B cell (primary cell): ENCODE measurements around the gene LRIG1. TPM values are rescaled to one million over a fixed set of nuclear protein-coding genes. Genes with fewer than 3 reads are reported as not detected.

Experiments
- ATAC-seq: fragments of 200-7000 bp; cut with Tn5 transposase; one replicate; pipeline ENCODE4 v1.10.0; 2021; ENCODE audit warnings: low read depth, mild to moderate bottlenecking, moderate number of reproducible peaks, moderate library complexity
- CTCF ChIA-PET: fragments of 350-600 bp; sonication (Branson Sonifier 250); formaldehyde crosslinking; loops from one replicate; lab custom pipeline; 2021; ENCODE audit warnings: antibody characterized with exemption, inconsistent platforms; lab: Charles Lee
- POLR2A ChIA-PET: fragments of 350-600 bp; sonication (Branson Sonifier 250); formaldehyde crosslinking; loops from one replicate; lab custom pipeline; 2021; ENCODE audit warnings: antibody characterized with exemption; lab: Charles Lee
- DNase-seq: peaks from one replicate; pipeline ENCODE4 v3.0.0; 2013
- H2AFZ ChIP-seq: 2 replicates; pipeline ENCODE4 v1.6.1; 2012; ENCODE audit warnings: mild to moderate bottlenecking, low read depth, low read length; ENCODE audit not compliant: insufficient read depth, poor library complexity, severe bottlenecking
- H3K27ac ChIP-seq, 2 donors: 1 replicate in 1 of 2; 2 replicates in 1 of 2; pipeline ENCODE4 v1.5.1; 2012 to 2013; ENCODE audit warnings: low read length in 2 of 2, mild to moderate bottlenecking in 2 of 2, moderate library complexity in 1 of 2
- H3K27me3 ChIP-seq, 4 experiments: fragments of 200-600 bp in 1 of 4; sonication (generic) in 1 of 4; replicated peaks in 1 of 4; 1 replicate in 2 of 4; 2 replicates in 2 of 4; pipeline versions ENCODE4 v1.6.1 to v1.7.0; 2013 to 2016; ENCODE audit warnings: low read length in 3 of 4, mild to moderate bottlenecking in 2 of 4, mixed read lengths in 1 of 4, moderate library complexity in 1 of 4; ENCODE audit not compliant: insufficient read depth in 4 of 4, control insufficient read depth in 3 of 4; ENCODE audit errors: control extremely low read depth in 1 of 4
- H3K36me3 ChIP-seq, 2 experiments: replicated peaks in 1 of 2; 1 replicate in 1 of 2; 2 replicates in 1 of 2; pipeline versions ENCODE4 v1.6.1 to v1.7.1; 2013; ENCODE audit warnings: low read length in 1 of 2; ENCODE audit not compliant: insufficient read depth in 2 of 2, control insufficient read depth in 1 of 2; ENCODE audit errors: control extremely low read depth in 1 of 2, extremely low read depth in 1 of 2
- H3K4me1 ChIP-seq, 2 donors: fragments of 200-600 bp in 1 of 2; sonication (generic) in 1 of 2; 1 replicate in 1 of 2; 2 replicates in 1 of 2; pipeline versions ENCODE4 v1.5.1 to v1.6.1; 2013 to 2017; ENCODE audit warnings: low read length in 2 of 2; ENCODE audit not compliant: control insufficient read depth in 2 of 2, insufficient read depth in 2 of 2
- H3K4me2 ChIP-seq: replicated peaks from 2 replicates; pipeline ENCODE3; 2012; ENCODE audit warnings: mild to moderate bottlenecking, low read depth, low read length; ENCODE audit not compliant: poor library complexity, severe bottlenecking
- H3K4me3 ChIP-seq, 5 experiments: fragments of 200-600 bp in 1 of 5; sonication (generic) in 1 of 5; 1 replicate in 3 of 5; 2 replicates in 2 of 5; pipeline versions ENCODE4 v1.5.1 to v1.7.0; 2011 to 2016; ENCODE audit warnings: low read length in 4 of 5, mild to moderate bottlenecking in 4 of 5, low read depth in 2 of 5, control low read depth in 1 of 5, moderate library complexity in 1 of 5; ENCODE audit not compliant: insufficient read depth in 1 of 5; ENCODE audit errors: control extremely low read depth in 1 of 5, extremely low read depth in 1 of 5
- H3K79me2 ChIP-seq: fragments of 200-600 bp; sonication (generic); one replicate; pipeline ENCODE4 v1.6.0; 2016; ENCODE audit warnings: low read length; ENCODE audit not compliant: control insufficient read depth, insufficient read depth
- H3K9ac ChIP-seq: fragments of 200-600 bp; sonication (generic); 2 replicates; pipeline ENCODE4 v1.6.1; 2017; ENCODE audit warnings: mild to moderate bottlenecking, low read length, moderate library complexity
- H3K9me3 ChIP-seq, 3 donors: one replicate each; pipeline versions ENCODE4 v1.6.1 to v1.7.1; 2013; ENCODE audit warnings: low read length in 2 of 3; ENCODE audit not compliant: control insufficient read depth in 2 of 3, insufficient read depth in 1 of 3; ENCODE audit errors: control extremely low read depth in 1 of 3
- H4K20me1 ChIP-seq: 2 replicates; pipeline ENCODE4 v1.6.0; 2012; ENCODE audit warnings: mild to moderate bottlenecking, low read length; ENCODE audit not compliant: insufficient read depth, control insufficient read depth, poor library complexity, severe bottlenecking
- H3K27ac Mint-ChIP-seq: one replicate; pipeline ENCODE4 v1.8.0; 2021; ENCODE audit warnings: mixed read lengths
- H3K27me3 Mint-ChIP-seq: one replicate; pipeline ENCODE4 v1.8.0; 2021; ENCODE audit warnings: mixed read lengths
- H3K4me1 Mint-ChIP-seq: one replicate; pipeline ENCODE4 v1.8.0; 2021; ENCODE audit warnings: mixed read lengths
- H3K4me3 Mint-ChIP-seq: one replicate; pipeline ENCODE4 v1.8.0; 2021; ENCODE audit warnings: mixed read lengths
- H3K9me3 Mint-ChIP-seq: one replicate; pipeline ENCODE4 v1.8.0; 2022; ENCODE audit warnings: mixed read lengths; ENCODE audit not compliant: insufficient read depth
- EZH2 ChIP-seq: IDR thresholded peaks from 2 replicates; pipeline ENCODE4 v1.6.1; 2012; ENCODE audit warnings: borderline replicate concordance, low read depth, mild to moderate bottlenecking, moderate library complexity, low read length; ENCODE audit not compliant: insufficient read depth, poor library complexity, severe bottlenecking
- WGBS: methylation state at CpG from one replicate; pipeline ENCODE4 v1.1.5; 2013; ENCODE audit warnings: missing lambda C conversion rate; ENCODE audit not compliant: insufficient coverage; 5-methylcytosine and 5-hydroxymethylcytosine counted together
- intact Hi-C: fragments of 100-400 bp; cut with micrococcal nuclease; formaldehyde crosslinking; loops from one replicate; pipeline ENCODE4 v1.10.0; 2022
- polyA plus RNA-seq: library from polyadenylated mRNA; depleted of rRNA; stranded (reverse); fragments of >200 nt; gene quantifications from 2 replicates; pipeline ENCODE4 v1.2.3, GENCODE V29; 2012
- total RNA-seq, 2 donors: library from RNA; stranded (reverse); fragments of 120-200 nt in 1 of 2; gene quantifications; 1 replicate in 1 of 2; 2 replicates in 1 of 2; pipeline versions ENCODE4 v1.2.3 to v1.2.4, GENCODE V29; 2013 to 2022
- TF ChIP-seq, protein P1 (sequence below): fragments of 200-600 bp; IDR thresholded peaks from one replicate; pipeline ENCODE4 v1.8.0; 2022; ENCODE audit warnings: antibody characterized with exemption, mild to moderate bottlenecking

Gene LRIG1
- total and polyA plus RNA-seq, 2 donors (not counting 1 experiment from before 2014, with no cell fraction given), result 9.2 to 12.4 TPM

DNA sequence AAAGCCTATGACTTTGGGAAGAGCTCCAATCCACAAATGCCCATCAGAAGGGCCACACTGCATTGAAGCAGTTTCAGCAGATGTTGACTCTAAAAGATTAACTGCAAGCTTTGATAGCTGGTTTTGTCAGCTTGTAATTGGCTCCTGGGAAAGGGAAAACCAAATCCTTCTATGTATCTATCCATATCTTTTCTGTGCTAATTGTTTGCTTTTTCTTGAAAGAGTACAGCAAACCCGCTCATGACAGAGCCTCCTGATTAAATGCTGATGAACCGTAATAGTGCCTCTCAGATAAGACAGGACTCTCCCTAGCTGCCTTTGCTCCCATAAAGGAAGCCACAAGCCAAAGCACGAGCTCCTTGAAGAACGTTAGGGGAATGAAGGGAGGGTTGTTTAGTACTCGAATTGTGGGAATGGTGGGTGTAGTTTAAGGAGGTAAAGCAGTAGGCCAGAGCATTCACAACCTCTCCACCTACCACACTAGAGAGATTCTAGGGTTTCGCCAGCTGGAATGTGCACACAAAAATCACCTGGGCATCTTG is 33.6 kb upstream of the LRIG1 start:
- Histone ChIP-seq H3K4me2 (no peak overlapping the region), H4K20me1 (no peaks in the 10 kb centered on the region), H3K4me3 (no peak overlapping the region), H3K27ac (no peak overlapping the region), H3K79me2 (no peaks in the 10 kb centered on the region), H3K9me3 (peaks cover 0 to 7% (median 0%) of the 10 kb centered on the region in 3 donors), H3K4me1 (peaks cover 11 to 19% of the 10 kb centered on the region in 2 donors), H2AFZ (no peak overlapping the region), H3K9ac (no peak overlapping the region), H3K36me3 (no peaks in the 10 kb centered on the region), H3K27me3 (peaks cover 0 to 14% (median 7%) of the 10 kb centered on the region in 4 experiments)
- TF ChIP-seq, protein P1, sequence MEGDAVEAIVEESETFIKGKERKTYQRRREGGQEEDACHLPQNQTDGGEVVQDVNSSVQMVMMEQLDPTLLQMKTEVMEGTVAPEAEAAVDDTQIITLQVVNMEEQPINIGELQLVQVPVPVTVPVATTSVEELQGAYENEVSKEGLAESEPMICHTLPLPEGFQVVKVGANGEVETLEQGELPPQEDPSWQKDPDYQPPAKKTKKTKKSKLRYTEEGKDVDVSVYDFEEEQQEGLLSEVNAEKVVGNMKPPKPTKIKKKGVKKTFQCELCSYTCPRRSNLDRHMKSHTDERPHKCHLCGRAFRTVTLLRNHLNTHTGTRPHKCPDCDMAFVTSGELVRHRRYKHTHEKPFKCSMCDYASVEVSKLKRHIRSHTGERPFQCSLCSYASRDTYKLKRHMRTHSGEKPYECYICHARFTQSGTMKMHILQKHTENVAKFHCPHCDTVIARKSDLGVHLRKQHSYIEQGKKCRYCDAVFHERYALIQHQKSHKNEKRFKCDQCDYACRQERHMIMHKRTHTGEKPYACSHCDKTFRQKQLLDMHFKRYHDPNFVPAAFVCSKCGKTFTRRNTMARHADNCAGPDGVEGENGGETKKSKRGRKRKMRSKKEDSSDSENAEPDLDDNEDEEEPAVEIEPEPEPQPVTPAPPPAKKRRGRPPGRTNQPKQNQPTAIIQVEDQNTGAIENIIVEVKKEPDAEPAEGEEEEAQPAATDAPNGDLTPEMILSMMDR, result no peak
- TF ChIP-seq EZH2, result no peak
- intact Hi-C loops, result no loop called here
- H3K4me3 Mint-ChIP-seq, result no peak overlapping the region
- peaks cover 18% of the 10 kb centered on the region for H3K4me1 Mint-ChIP-seq
- ChIA-PET POLR2A (no interaction called here), CTCF (no interaction called here)
- no peaks in the 10 kb centered on the region for H3K9me3 Mint-ChIP-seq
- no peak overlapping the region for H3K27ac Mint-ChIP-seq
- DNase-seq (no peak), ATAC-seq (no peak)
- H3K27me3 Mint-ChIP-seq, result peaks cover 33% of the 10 kb centered on the region
- WGBS, result no CpG with 5 or more reads among the region's 6 CpGs

DNA sequence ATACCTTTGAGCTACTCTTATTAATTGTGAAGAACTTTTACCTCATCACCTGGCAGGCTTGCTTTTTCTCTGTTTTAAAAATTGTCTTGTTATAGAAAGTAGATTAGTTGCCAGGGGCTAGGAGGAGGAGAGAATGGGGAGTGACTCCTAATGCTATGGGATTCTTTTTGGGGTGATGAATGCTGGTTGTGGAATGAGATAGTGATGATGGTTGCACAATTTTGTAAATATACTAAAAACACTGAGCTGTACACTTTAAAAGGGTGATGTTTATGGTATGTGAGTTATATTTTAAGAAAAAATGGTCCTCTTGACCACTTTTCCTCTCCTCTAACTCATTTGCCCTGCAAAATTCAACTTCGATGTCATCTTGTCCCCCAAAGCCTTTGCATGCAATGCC is 31.8 kb upstream of the LRIG1 start:
- Histone ChIP-seq H3K4me3 (no peak overlapping the region), H3K36me3 (no peaks in the 10 kb centered on the region), H3K4me1 (peaks cover 11 to 19% of the 10 kb centered on the region in 2 donors), H4K20me1 (no peaks in the 10 kb centered on the region), H3K79me2 (no peaks in the 10 kb centered on the region), H3K27me3 (peaks cover 0 to 23% (median 7%) of the 10 kb centered on the region in 4 experiments), H3K27ac (no peak overlapping the region), H3K9me3 (peaks cover 0 to 7% (median 0%) of the 10 kb centered on the region in 3 donors), H3K4me2 (no peak overlapping the region), H2AFZ (no peak overlapping the region), H3K9ac (no peak overlapping the region)
- Mint-ChIP-seq H3K27me3 (peaks cover 36% of the 10 kb centered on the region), H3K27ac (no peak overlapping the region), H3K4me3 (no peak overlapping the region), H3K4me1 (peaks cover 18% of the 10 kb centered on the region), H3K9me3 (no peaks in the 10 kb centered on the region)
- ATAC-seq (no peak), DNase-seq (no peak)
- intact Hi-C loops, result no loop called here
- ChIA-PET CTCF (no interaction called here), POLR2A (no interaction called here)
- no peak for TF ChIP-seq EZH2
- TF ChIP-seq, protein P1, result no peak
- no CpG with 5 or more reads among the region's 1 CpG for WGBS
